Sigmoid colon (tissue), 7 donors: ENCODE data around the gene CDH13. TPM values are rescaled to one million over a fixed set of nuclear protein-coding genes. Genes with fewer than 3 reads are reported as not detected.

Source experiments
- DNase-seq: peaks from one replicate; pipeline ENCODE4 v3.0.0-alpha.2; 2019
- H3K27ac ChIP-seq, 4 donors: fragments of 200-600 bp; sonication (generic); one replicate each; pipeline ENCODE4 v1.5.1; 2016 to 2019; ENCODE audit warnings: mild to moderate bottlenecking in 1 of 4
- H3K27me3 ChIP-seq, 3 donors: fragments of 200-600 bp; sonication (generic); one replicate each; pipeline ENCODE4 v1.5.1; 2019; ENCODE audit warnings: mild to moderate bottlenecking in 1 of 3
- H3K36me3 ChIP-seq, 4 donors: fragments of 200-600 bp; sonication (generic); one replicate each; pipeline ENCODE4 v1.5.1; 2016 to 2019
- H3K4me1 ChIP-seq, 4 donors: fragments of 200-600 bp; sonication (generic); one replicate each; pipeline ENCODE4 v1.5.1; 2017 to 2019
- H3K4me3 ChIP-seq, 4 donors: fragments of 200-600 bp; sonication (generic); one replicate each; pipeline ENCODE4 v1.5.1; 2017 to 2019; ENCODE audit warnings: mild to moderate bottlenecking in 2 of 4, moderate library complexity in 1 of 4
- H3K9me3 ChIP-seq, 4 donors: fragments of 200-600 bp in 3 of 4; sonication (generic) in 3 of 4; one replicate each; pipeline versions ENCODE4 v1.5.1 to v1.6.1; 2013 to 2019
- CTCF ChIP-seq, 4 experiments: fragments of 450-650 bp in 3 of 4; fragments of 200-600 bp in 1 of 4; IDR thresholded peaks; one replicate each; pipeline ENCODE4 v1.5.1; 2016 to 2019; ENCODE audit warnings: antibody characterized with exemption in 4 of 4, mild to moderate bottlenecking in 3 of 4, moderate library complexity in 2 of 4
- EP300 ChIP-seq, 4 donors: sonication (generic); formaldehyde crosslinking; IDR thresholded peaks; one replicate each; pipeline ENCODE4 v1.6.1; 2017; ENCODE audit warnings: antibody characterized with exemption in 4 of 4
- POLR2A ChIP-seq, 2 donors: fragments of 450-650 bp; IDR thresholded peaks; one replicate each; pipeline ENCODE4 v1.6.1; 2016; ENCODE audit warnings: antibody characterized with exemption in 2 of 2, mild to moderate bottlenecking in 2 of 2, moderate library complexity in 2 of 2
- POLR2AphosphoS5 ChIP-seq, 4 donors: sonication (generic); formaldehyde crosslinking; IDR thresholded peaks; one replicate each; pipeline ENCODE4 v1.6.1; 2017; ENCODE audit warnings: antibody characterized with exemption in 4 of 4
- WGBS, 2 donors: extraction: QIAGEN DNeasy Blood & Tissue Kit; methylation state at CpG; one replicate each; pipeline ENCODE4 v1.1.7; 2013; 5-methylcytosine and 5-hydroxymethylcytosine counted together
- intact Hi-C: fragments of 100-400 bp; cut with DNase I; formaldehyde crosslinking; loops from one replicate; pipeline ENCODE4 v1.15.1; 2023
- polyA plus RNA-seq, 3 donors: library from polyadenylated mRNA; stranded (reverse); fragments of 200-250 nt; gene quantifications; one replicate each; pipeline ENCODE4 v1.2.3, GENCODE V29; 2013
- total RNA-seq, 4 donors: library from RNA; depleted of rRNA; stranded (reverse); fragments of >200 nt; gene quantifications; one replicate each; pipeline ENCODE4 v1.1.0, GENCODE V29; 2016
- donor health status: healthy with polysubstance abuse.
- donor health status: Bipolar disorder and iron deficiency.
- donor health status: healthy.

Gene CDH13
- total and polyA plus RNA-seq, 7 donors, result 0.60 to 17.6 (median 11.8) TPM

- no peak for DNase-seq
- H3K9me3 ChIP-seq, result no peaks in the 10 kb centered on the region
- TF ChIP-seq CTCF (IDR thresholded peaks at IDR 0.05) (no peak), EP300 (IDR thresholded peaks at IDR 0.05) (no peak), POLR2A (IDR thresholded peaks at IDR 0.05) (no peak), POLR2AphosphoS5 (IDR thresholded peaks at IDR 0.05) (no peak)
- no peaks in the 10 kb centered on the region for H3K4me1 ChIP-seq
- no peaks in the 10 kb centered on the region for H3K36me3 ChIP-seq
- intact Hi-C loops, result no loop called here
- H3K4me3 ChIP-seq, result no peak overlapping the region
- WGBS, 2 donors, result 64 to 84% methylated on average over 3 of the region's 3 CpGs
- no peak overlapping the region for H3K27ac ChIP-seq
- H3K27me3 ChIP-seq, result no peaks in the 10 kb centered on the region
These were observed 38.3 kb downstream of the CDH13 start for GRCh38 chr16:82665025-82665424.

- whole genome bisulfite sequencing, 2 donors, result 78 to 87% methylated on average over 12 of the region's 12 CpGs
- TF ChIP-seq POLR2AphosphoS5 (IDR thresholded peaks at IDR 0.05) (no peak), CTCF (IDR thresholded peaks at IDR 0.05) (no peak), POLR2A (IDR thresholded peaks at IDR 0.05) (no peak), EP300 (IDR thresholded peaks at IDR 0.05) (no peak)
These were observed 40.7 kb downstream of the CDH13 start for GRCh38 chr16:82667437-82667836.

GRCh38 chr16:82668094-82668493 lies 41.3 kb downstream of the CDH13 start:
- no peak for DNase-seq
- no peaks in the 10 kb centered on the region for H3K36me3 ChIP-seq
- H3K4me3 ChIP-seq, result no peak overlapping the region
- no peaks in the 10 kb centered on the region for H3K4me1 ChIP-seq
- no peaks in the 10 kb centered on the region for H3K27me3 ChIP-seq
- H3K27ac ChIP-seq, result no peak overlapping the region
- intact Hi-C loops, result no loop called here
- no peak for TF ChIP-seq EP300 (IDR thresholded peaks at IDR 0.05)
- no peak for TF ChIP-seq POLR2AphosphoS5 (IDR thresholded peaks at IDR 0.05)
- no peak for TF ChIP-seq POLR2A (IDR thresholded peaks at IDR 0.05)
- no peak for TF ChIP-seq CTCF (IDR thresholded peaks at IDR 0.05)
- H3K9me3 ChIP-seq, result no peaks in the 10 kb centered on the region
- 85 to 93% methylated on average over 3 of the region's 3 CpGs for WGBS, 2 donors

More at GRCh38 chr16:82667437-82667836, 40.7 kb downstream of the CDH13 start:
- Histone ChIP-seq H3K4me1 (no peaks in the 10 kb centered on the region), H3K9me3 (no peaks in the 10 kb centered on the region), H3K4me3 (no peak overlapping the region), H3K36me3 (no peaks in the 10 kb centered on the region), H3K27me3 (no peaks in the 10 kb centered on the region), H3K27ac (no peak overlapping the region)
- no peak for DNase-seq
- intact Hi-C loops, result no loop called here

- Histone ChIP-seq H3K27me3 (no peaks in the 10 kb centered on the region), H3K9me3 (no peaks in the 10 kb centered on the region), H3K27ac (no peak overlapping the region), H3K4me3 (no peak overlapping the region), H3K36me3 (no peaks in the 10 kb centered on the region), H3K4me1 (no peaks in the 10 kb centered on the region)
- 94 to 95% methylated on average over 3 of the region's 3 CpGs for WGBS, 2 donors
- intact Hi-C loops, result no loop called here
- no peak for DNase-seq
- TF ChIP-seq POLR2A (IDR thresholded peaks at IDR 0.05), result no peak
- no peak for TF ChIP-seq EP300 (IDR thresholded peaks at IDR 0.05)
- no peak for TF ChIP-seq CTCF (IDR thresholded peaks at IDR 0.05)
- TF ChIP-seq POLR2AphosphoS5 (IDR thresholded peaks at IDR 0.05), result no peak
These were observed 45.0 kb downstream of the CDH13 start for GRCh38 chr16:82671741-82672140.

DNA sequence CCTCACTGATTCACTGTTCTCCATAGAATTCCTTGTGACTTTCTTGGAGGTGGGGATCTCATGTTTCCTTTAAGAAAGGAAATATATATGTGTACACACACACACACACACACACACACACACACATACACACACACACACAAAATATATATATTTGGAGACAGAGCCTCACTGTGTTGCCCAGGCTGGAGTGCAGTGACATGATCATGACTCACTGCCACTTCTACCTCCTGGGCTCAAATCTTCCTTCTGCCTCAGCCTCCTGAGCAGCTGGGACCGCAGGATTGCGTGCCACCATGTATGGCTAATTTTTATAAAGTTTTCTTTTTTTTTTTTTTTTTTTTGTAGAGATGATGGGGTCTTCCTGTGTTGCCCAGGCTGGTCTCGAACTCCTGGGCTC lies 45.9 kb downstream of the CDH13 start:
- Histone ChIP-seq H3K4me1 (no peaks in the 10 kb centered on the region), H3K9me3 (no peaks in the 10 kb centered on the region), H3K27me3 (no peaks in the 10 kb centered on the region), H3K36me3 (no peaks in the 10 kb centered on the region), H3K27ac (no peak overlapping the region), H3K4me3 (no peak overlapping the region)
- 71 to 88% methylated on average over 3 of the region's 3 CpGs for WGBS, 2 donors
- TF ChIP-seq POLR2AphosphoS5 (IDR thresholded peaks at IDR 0.05) (no peak), POLR2A (IDR thresholded peaks at IDR 0.05) (no peak), CTCF (IDR thresholded peaks at IDR 0.05) (no peak)
- intact Hi-C loops, result no loop called here
- DNase-seq, result no peak
